Measurements from ENCODE around the gene LBP. TPM values are rescaled to one million over a fixed set of nuclear protein-coding genes. Genes with fewer than 3 reads are reported as not detected.

LBP gene, protein sequence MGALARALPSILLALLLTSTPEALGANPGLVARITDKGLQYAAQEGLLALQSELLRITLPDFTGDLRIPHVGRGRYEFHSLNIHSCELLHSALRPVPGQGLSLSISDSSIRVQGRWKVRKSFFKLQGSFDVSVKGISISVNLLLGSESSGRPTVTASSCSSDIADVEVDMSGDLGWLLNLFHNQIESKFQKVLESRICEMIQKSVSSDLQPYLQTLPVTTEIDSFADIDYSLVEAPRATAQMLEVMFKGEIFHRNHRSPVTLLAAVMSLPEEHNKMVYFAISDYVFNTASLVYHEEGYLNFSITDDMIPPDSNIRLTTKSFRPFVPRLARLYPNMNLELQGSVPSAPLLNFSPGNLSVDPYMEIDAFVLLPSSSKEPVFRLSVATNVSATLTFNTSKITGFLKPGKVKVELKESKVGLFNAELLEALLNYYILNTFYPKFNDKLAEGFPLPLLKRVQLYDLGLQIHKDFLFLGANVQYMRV
- total RNA-seq (under 1 TPM in 1 of 4 donors, not detected in 3; 0.49 TPM), polyA plus RNA-seq (1 to 10 TPM in 1 of 3 donors, not detected in 2; 1.9 TPM)

DNA sequence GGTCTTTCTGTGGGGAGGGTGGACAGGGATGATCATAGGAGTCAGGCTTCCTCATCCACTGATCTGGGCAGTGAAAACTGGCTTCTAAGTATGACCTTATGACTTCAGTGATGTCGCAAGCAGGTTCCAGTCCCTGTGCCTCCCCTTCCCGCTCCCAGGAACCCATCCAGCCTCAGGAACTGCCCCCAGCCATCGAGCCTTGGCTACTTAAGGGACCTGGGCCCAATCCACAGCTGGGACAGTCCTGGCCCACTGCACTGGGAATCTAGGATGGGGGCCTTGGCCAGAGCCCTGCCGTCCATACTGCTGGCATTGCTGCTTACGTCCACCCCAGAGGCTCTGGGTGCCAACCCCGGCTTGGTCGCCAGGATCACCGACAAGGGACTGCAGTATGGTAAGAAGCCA is at the start of gene LBP:
Gene LBP, plus strand, starts transcription at position 236 of the 405 bp plus-strand sequence. Its CDS starts 35 bp downstream, at position 271.
- no peaks in the 10 kb centered on the region for H3K36me3 ChIP-seq
- peaks cover 0 to 13% (median 3%) of the 10 kb centered on the region in 4 donors for H3K4me1 ChIP-seq
- intact Hi-C loops (cut with DNase I) = no loop called here
- no peak within 1 kb of the TSS for H3K4me3 ChIP-seq
- DNase-seq = no peak
- TF ChIP-seq POLR2A (IDR thresholded peaks at IDR 0.05) = no peak
- TF ChIP-seq, protein P1, sequence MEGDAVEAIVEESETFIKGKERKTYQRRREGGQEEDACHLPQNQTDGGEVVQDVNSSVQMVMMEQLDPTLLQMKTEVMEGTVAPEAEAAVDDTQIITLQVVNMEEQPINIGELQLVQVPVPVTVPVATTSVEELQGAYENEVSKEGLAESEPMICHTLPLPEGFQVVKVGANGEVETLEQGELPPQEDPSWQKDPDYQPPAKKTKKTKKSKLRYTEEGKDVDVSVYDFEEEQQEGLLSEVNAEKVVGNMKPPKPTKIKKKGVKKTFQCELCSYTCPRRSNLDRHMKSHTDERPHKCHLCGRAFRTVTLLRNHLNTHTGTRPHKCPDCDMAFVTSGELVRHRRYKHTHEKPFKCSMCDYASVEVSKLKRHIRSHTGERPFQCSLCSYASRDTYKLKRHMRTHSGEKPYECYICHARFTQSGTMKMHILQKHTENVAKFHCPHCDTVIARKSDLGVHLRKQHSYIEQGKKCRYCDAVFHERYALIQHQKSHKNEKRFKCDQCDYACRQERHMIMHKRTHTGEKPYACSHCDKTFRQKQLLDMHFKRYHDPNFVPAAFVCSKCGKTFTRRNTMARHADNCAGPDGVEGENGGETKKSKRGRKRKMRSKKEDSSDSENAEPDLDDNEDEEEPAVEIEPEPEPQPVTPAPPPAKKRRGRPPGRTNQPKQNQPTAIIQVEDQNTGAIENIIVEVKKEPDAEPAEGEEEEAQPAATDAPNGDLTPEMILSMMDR (IDR thresholded peaks at IDR 0.05) = no peak
- no peak for TF ChIP-seq POLR2AphosphoS5 (IDR thresholded peaks at IDR 0.05)
- no peak for TF ChIP-seq EP300 (IDR thresholded peaks at IDR 0.05)
- no peaks in the 10 kb centered on the region for H3K9me3 ChIP-seq
- WGBS, 2 donors = 86 to 91% methylated on average over 8 of the region's 8 CpGs
- no peak within 1 kb of the TSS for H3K27ac ChIP-seq
- H3K27me3 ChIP-seq = no peaks in the 10 kb centered on the region

DNA sequence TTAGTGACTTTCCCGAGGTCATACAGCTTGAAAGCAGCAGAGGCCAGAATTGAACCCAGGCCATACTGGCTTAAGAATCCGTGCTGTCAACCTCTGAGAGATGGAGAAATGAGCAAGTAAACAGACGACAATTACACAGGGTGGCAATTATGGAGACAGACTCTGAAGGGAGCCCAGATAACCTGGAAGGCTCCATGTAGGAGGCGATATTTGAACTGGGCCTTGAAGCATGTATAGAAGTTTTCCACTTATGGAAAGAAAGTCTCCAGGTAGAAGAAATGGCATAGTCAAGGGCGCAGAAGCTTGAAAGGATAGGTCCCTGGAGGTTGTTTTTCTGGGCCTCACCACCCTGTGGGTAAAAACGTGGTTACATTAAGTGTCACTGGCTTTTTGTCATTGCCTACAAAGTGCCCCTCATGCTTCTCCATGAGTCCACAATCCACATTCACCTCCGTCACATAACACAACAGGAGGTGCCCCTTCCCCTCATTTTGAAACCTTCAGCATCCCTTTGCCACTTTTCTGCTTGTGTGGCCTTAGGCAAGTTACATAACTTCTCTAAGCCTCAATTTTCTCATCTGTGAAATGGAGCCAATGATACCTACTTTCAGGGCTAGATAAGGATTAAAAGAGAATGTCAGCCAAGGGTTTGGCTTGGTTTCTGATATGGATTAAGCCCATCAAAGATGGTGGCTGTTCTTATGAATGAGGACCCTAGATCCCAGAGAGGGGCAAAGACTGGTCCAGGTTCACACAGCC is 48.2 kb upstream of the LBP start:
- 90% methylated on average over 7 of the region's 7 CpGs for WGBS, 2 donors
- H3K4me3 ChIP-seq = no peak overlapping the region
- peak; percentile 4 for DNase-seq
- TF ChIP-seq, protein P1 (IDR thresholded peaks at IDR 0.05) = no peak
- TF ChIP-seq EP300 (IDR thresholded peaks at IDR 0.05) (no peak), POLR2AphosphoS5 (IDR thresholded peaks at IDR 0.05) (no peak), POLR2A (IDR thresholded peaks at IDR 0.05) (no peak)
- H3K27ac ChIP-seq = peak overlapping the region; percentile 74 to 82 (median 80)
- H3K27me3 ChIP-seq = no peaks in the 10 kb centered on the region
- peaks cover 0 to 18% (median 16%) of the 10 kb centered on the region in 4 donors for H3K4me1 ChIP-seq
- H3K36me3 ChIP-seq = no peaks in the 10 kb centered on the region
- intact Hi-C loops (cut with DNase I) = loop anchor here (5.0 kb wide), 1 partner anchor 36 kb away; the partner anchor contains the start of gene KIAA1755
- H3K9me3 ChIP-seq = no peaks in the 10 kb centered on the region

DNA sequence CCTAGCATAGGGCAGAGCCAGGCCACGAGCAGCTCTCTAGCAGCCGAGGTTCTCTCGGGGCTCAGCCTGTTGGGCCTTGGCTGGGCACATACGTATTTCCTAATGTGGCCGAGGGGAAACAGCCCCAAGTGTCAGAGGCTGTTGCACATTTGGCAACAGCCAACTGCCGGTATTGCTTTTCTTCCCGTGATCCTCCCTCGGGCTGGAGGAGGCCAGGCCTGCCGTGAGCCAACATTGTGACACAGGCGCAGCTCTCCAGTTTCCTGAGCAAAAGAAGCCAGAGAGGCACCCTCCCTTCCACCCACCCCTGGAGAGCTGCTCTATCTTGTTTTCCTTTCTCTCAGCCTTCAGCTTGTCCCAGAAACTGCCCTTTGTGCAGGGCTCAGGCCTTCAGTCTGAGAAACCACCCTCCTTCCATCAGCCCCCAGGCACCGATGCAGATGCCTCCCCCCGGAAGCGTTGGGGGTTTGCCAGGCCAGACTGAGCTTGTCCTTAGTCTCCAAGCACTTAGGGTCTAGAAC is 47.5 kb upstream of the LBP start:
- Histone ChIP-seq H3K9me3 (no peaks in the 10 kb centered on the region), H3K27me3 (peaks cover 0 to 5% (median 0%) of the 10 kb centered on the region in 3 donors), H3K4me1 (peaks cover 0 to 18% (median 16%) of the 10 kb centered on the region in 4 donors), H3K27ac (peak overlapping the region; percentile 74 to 82 (median 80)), H3K4me3 (no peak overlapping the region), H3K36me3 (no peaks in the 10 kb centered on the region)
- 42 to 58% methylated on average over 13 of the region's 13 CpGs for WGBS, 2 donors
- intact Hi-C loops (cut with DNase I) = loop anchor here (5.0 kb wide), 1 partner anchor 37 kb away; the partner anchor contains the start of gene KIAA1755
- TF ChIP-seq, protein P1 (IDR thresholded peaks at IDR 0.05) = no peak
- TF ChIP-seq POLR2AphosphoS5 (IDR thresholded peaks at IDR 0.05) (peak; percentile 42 to 77 (median 60)), POLR2A (IDR thresholded peaks at IDR 0.05) (no peak), EP300 (IDR thresholded peaks at IDR 0.05) (peak in 1 of 4 donors; percentile 13)
- DNase-seq = peak; percentile 96

DNA sequence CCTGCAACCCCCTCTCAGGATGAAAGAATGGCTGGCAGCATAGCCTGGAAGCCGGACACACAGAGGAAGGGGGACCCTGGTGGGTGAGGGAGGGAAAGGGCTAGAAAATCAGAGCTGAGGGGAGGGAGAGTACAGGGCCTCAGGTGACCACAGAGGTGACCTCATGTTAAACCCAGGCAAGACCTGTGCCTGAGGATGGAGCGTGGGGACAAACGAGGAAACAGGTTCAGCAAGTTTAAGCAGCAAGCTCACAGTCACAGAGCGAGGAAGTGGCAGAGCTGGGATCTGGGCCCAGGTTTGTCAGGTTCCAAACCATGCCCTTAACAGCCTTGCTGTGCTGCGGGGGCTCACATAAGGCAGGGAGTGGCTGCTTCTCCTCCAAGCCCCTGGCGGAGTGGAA is 46.3 kb upstream of the LBP start:
- Histone ChIP-seq H3K27me3 (peaks cover 0 to 16% (median 0%) of the 10 kb centered on the region in 3 donors), H3K36me3 (no peaks in the 10 kb centered on the region), H3K9me3 (no peaks in the 10 kb centered on the region), H3K4me3 (no peak overlapping the region), H3K4me1 (peaks cover 0 to 18% (median 16%) of the 10 kb centered on the region in 4 donors), H3K27ac (peak overlapping the region; percentile 74 to 82 (median 80))
- intact Hi-C loops (cut with DNase I) = loop anchor here (5.0 kb wide), 1 partner anchor 38 kb away; the partner anchor contains the start of gene KIAA1755
- DNase-seq = no peak
- 33 to 73% methylated on average over 6 of the region's 6 CpGs for WGBS, 2 donors
- TF ChIP-seq, protein P1 (IDR thresholded peaks at IDR 0.05) = no peak
- no peak for TF ChIP-seq EP300 (IDR thresholded peaks at IDR 0.05)
- no peak for TF ChIP-seq POLR2AphosphoS5 (IDR thresholded peaks at IDR 0.05)
- no peak for TF ChIP-seq POLR2A (IDR thresholded peaks at IDR 0.05)

Data from sigmoid colon (tissue), 7 donors.